OCI-M2 (cell line): ENCODE results near the gene TLL2.

Experiments used
- DNase-seq: peaks from one replicate; lab custom pipeline; 2025; ENCODE audit not compliant: unreplicated experiment; lab: John Stamatoyannopoulos, UW

TLL2 gene

DNA sequence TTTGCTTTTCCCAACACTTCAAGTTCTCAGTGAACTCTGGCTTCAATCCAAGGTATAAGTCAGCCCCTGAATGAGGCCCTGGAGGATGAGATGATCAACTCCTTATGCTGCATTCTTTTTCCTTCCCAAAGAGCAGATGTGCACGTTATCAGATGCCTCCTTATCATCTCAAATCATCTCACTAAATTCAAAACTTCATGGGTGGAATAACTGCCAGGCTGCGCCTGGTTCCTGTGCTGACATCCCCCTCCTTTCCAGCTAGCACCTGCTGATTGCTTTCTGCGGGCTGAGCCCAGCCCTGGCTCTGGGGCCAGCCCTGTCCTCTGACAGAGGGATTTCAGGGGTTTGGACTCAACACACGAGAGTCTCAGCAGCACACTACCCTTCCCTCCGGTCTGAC is 44.9 kb downstream of the TLL2 start:
- no peak for DNase-seq

DNA sequence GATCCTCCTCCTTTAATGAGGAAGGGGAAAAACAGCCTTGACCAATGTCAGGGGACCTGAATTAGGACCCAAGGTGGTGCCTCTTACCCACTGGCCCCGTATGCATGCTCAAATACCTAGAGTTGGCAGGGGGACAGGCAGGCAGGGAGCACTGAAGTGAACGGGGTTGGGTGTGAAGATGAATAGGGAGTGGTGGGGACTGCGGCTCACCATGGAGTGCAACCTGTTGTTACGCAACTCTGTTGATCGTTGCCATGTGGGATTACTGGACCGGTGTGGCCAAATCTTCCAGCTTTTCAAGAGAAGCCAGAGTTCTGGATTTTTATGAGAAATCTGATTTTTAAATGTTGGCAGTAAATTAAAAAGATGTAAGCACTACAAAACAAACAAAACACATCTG is 48.1 kb downstream of the TLL2 start:
- no peak for DNase-seq

DNA sequence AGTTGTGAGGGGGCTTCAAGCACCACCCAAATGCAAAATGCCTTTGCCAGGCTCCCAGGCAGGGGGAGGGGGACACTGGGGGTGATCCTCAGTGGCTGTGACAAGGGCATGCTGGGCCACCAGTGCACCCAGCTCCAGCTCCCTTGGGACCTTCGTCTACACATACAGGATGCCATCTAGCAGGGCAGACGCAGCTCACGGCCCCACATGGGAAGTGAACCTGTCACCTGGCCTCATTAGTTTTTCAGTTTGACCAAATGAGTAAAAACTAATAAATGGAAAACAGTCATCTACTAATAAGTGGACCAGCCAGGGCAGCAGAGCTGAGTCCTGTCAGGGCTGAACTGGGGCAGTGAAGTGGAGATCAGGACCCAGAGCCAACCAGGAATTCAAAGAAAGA is 50.2 kb downstream of the TLL2 start:
- no peak for DNase-seq

DNA sequence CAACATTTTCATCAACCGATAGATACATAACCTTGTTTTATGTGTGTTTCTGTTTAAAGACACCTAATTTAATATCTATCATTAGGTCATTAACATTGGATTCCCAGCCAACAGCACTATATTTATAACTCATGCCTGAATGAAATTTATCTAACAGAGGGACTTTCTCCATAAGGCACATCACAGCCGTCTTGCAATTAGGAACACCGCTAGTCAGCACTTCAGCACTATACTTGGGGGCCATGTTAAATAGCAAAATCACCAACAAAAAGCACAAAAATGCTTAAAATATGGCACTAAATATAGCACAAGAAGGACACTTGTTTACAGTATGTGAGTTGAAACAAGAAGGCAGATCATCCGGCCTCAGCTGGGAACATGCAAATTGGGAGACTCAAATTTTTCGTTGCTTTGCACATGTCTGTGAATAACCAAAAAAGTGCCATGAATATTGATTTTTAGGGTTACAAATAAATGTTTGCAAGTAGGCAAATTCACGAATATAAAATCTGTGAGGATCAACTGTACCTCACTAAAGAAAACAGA is 51.0 kb downstream of the TLL2 start:
- no peak for DNase-seq

DNA sequence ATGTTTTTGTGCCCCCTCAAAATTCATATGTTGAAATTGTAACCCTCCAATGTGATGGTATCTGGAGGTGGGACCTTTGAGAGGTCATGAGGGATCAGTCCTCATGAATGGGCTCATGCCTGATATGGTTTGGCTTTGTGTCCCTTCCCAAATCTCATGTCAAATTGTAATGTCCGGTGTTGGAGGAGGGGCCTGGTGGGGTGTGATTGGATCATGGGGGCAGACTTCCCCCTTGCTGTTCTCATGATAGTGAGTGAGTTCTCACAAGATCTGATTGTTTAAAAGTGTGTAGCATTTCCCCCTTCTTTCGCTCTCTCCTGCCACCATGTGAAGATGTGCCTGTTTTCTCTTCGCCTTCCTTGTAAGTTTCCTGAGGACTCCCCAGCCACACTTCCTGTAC is 53.4 kb downstream of the TLL2 start:
- DNase-seq = no peak

DNA sequence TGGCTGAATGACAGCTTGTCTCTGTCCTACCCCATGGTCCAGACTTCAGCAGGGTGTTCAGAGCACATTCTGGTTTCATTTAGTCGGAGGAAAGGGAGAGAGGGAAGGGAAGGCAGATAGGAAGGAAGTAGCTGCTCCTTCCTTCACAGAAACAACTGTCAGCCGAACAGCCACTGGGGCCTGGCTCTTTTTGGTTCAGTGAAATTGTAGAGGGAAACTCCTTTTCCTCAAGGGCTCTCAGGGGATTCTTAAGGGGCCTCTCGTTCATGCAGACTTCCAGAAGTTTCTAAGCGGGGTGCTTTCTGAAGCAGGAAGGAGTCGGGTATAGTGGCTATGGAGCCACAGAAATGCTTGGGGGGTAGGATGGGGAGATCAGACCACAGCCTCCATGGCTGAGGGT is 56.4 kb downstream of the TLL2 start:
- no peak for DNase-seq

DNA sequence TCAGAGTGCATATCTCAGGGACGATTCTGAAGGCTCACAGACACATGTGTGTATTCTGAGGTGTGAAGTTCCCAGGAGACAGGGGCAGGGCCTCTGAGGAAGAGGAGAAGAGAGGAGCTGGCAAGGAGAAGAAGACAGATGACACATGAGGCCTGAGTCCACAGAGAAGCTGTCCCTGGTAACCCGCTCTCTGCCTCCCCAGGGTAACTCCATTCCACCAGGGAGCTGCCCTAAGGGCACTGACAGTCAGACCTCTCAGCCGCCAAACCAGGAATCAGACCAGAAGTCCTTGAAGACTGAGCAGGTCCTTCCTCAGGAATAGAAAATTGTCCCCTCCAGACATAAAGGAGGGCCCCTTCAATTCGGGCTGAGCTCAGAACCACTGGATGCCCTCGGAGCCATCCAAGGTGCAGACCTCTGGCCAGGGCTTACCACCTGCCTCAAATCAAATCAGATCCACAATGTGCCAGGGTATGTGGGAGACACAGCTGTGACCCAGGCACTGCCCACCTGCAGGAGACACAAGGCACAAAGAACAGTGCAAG is 57.4 kb downstream of the TLL2 start:
- no peak for DNase-seq

DNA sequence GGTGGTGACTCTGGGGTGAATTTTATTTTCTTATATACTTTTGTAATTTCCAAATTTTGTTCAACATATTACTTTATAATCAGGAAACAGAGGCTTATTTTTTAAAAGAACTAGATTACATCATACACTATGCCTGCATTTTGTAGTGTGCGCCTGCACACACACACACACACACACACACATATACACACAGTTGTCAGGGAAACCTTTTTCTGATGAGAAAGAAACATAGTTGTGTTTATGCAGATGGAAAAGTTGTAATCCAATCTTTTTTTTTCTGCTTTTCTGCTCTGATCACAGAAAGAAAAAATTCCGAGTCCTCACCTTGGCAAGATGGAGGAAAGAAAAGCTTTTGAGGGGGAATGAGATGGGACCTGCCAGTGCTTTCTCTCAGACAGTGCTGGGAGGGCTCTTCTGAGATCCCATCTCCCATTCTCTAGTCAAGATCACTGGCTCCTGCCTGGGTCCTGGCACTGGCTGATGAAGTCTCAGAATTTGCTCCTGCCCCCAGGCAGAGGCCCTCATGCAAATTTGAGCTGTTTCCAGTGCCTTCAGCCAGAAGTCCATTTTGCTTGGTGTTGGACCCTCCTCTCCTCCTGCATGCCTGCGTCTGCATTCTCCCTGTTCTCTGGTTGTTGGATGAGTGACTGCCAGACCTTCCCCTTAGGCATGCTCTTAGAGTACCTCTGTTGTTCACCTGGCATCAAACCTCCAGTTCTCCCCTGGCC is 59.7 kb downstream of the TLL2 start:
- no peak for DNase-seq

DNA sequence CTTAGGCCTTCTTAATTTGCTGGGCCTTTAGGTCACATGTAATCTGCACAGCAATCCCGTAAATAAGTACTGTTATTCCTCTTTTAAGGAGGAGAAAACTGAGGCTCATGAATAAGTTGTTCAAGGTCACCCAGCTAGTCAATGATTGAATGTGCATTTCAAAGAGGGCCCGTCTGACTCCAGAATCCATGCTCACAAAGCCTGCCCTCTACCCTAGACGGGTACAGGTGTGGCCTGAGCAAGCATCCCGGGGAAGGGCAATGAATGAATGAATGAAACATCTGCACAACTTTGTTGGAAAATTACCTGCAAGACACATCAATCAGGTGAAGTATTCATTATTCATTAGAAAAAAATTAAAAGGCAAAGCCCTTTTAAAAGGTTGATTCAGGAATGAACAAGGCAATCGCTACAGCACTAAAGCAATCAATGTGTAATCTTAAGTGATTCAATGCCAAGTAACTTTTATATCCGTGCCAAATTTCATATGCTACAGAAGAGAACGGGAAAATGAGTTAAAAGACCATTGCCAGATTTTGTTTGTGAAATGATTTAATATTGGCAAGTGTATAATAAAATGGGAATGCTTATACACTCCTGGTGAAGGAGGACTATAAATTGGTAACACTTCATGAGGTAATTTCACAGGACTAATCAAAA is 61.1 kb downstream of the TLL2 start:
- no peak for DNase-seq

DNA sequence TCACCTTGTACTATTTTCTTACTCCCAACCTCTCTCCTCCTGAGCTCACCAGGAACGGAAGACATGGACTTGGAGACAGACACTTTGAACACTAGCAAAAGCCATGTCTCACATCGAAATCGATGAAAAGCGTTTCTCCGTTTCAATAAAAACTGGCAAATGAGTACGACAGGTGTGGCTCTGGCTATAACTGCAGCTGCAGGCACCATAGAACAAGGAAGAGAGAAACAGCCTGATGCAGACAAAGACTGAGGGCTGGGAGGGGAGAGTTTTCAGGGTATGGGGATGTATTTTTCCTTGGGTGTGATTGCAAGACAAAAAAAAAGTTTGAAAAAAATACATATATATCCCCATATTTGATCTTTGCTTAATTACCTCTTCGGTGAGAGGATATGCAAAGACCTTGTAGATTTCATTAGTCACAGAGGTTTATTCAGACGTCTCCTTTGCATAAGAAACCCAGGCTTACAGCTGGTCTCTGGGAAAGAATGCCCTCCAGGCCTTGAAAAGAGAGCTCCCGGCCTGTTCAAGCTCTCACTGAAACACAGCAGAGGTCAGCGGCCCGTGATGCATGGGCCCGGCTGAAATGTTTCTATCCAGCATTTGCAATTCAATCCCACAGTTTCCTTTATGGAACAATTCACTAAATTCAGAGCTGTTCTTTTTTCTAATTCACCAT is 63.1 kb downstream of the TLL2 start:
- no peak for DNase-seq

DNA sequence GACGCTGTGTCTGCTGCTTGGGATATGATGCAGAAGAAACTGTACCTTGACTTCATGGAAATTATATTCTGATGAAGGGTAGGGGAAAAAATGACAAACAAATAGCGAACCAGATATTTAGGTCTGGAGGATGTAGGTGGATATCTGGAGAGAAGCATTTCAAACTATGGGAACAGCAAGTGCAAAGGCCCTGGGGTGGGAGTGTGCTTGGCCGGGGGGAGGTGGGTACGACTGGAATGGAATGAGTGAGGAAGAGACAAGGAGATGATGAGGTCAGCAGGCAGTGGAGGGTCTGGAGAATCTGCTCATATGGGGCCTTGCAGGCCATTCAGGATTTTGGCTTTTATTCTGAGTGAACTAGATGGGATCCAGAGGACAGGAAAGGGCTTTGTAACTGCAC is 65.2 kb downstream of the TLL2 start:
- no peak for DNase-seq

DNA sequence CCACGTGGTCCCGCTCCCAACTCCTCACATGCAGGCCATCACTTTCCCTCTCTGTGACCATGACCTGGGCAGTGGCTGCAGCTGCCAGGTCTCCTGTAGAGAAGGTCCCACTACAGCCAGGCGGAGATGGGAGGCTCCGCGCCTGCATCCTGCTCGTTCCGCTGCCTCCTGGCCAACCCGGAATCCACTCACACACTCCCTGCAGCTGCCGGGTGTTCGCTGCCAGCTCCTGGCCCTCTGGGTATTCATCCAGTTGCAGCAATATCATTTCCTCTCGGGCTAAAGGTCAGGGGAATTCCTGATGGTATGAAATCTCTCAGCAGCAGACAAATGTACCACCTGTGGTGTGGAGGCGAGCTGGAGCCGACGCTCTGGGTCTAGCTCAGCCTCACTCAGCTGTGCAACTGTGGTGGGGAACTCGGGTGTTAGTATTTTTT is 65.7 kb downstream of the TLL2 start:
- DNase-seq = no peak

DNA sequence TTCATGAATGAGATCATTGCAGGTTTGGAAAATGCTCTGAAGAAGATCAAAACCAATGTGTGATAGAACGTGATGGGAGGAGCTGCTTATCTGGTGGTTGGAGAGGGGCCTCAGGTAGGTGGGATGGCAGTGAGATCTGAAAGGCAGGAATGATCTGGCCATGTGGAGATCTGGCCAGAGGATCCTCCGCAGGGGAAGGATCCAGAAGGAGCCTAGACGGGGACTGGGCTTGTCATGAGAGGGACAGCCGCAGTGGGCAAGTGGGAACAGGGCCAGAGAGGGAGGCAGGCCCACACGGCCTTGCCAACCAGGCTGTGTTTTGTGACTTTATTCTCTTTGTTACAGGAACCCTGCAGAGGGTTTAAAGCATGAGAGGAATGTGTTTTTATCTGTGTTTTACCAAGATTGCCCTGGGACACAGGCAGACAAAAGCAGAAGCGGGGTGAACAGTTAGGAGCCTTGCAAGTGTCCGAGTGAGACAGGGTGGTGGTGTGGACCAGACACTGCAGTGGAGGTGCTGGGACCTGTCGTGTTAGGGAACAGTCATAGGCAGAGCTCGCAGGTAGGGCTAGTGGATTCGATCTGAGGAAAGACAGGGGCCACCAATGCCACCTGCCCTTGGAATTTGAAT is 66.6 kb downstream of the TLL2 start:
- no peak for DNase-seq

DNA sequence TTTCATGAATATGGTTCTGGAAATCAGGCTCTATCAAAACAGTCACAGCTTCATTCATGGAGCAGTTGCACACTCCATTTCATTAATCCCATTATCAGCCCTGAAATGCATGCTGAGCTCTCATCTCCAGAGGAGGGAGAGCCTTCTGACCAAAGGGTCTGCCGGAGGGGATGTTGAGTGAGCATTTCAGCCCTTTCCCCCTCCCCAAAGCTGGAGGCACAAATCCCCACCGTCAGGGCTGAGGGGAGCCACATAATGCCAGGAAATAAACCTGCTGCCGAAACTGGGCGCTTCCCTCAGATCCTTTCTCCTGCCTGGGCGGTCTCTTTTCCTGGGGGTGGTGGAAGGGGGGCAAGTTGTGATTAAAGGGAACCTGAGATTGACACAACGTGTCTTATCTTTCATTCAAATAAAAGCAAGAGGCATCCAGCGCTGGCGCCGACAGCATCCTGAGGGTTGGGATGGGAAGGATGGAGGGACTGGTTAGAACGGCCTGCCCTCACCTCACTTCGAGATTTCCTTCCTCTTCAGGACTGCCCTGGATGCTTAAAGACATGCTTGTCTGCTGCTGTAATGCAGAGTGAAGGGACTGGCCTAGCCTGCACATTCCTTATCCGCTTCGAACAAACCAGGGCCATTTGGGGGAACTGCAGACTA is 71.6 kb downstream of the TLL2 start:
- no peak for DNase-seq

DNA sequence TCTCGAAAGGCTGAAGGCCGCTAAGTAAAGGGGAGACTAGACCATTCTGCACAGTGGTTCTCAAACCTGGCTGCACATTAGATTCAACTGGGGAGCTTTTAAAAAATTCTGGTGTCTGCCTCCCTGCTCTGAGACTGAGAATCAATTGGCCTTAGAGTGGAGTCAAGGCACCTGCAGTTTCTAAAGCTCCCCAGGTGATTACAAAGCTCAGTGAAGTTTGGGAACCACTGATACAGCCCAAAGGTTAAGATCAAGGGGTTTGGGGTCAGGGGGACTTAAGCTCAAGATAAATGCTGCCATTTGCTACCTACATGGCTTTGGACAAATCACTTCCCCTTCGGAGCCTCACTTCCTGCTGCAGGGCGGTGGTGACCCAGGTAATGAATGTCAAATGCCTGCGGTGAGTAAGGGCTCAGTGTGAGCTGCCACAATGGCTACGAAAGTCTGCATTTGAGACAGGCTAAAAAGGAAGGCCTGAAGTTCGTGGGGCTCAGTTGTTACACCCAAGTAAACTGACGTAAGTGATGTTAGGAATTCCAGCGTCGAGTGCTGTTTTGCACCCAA is 72.3 kb downstream of the TLL2 start:
- DNase-seq = no peak

DNA sequence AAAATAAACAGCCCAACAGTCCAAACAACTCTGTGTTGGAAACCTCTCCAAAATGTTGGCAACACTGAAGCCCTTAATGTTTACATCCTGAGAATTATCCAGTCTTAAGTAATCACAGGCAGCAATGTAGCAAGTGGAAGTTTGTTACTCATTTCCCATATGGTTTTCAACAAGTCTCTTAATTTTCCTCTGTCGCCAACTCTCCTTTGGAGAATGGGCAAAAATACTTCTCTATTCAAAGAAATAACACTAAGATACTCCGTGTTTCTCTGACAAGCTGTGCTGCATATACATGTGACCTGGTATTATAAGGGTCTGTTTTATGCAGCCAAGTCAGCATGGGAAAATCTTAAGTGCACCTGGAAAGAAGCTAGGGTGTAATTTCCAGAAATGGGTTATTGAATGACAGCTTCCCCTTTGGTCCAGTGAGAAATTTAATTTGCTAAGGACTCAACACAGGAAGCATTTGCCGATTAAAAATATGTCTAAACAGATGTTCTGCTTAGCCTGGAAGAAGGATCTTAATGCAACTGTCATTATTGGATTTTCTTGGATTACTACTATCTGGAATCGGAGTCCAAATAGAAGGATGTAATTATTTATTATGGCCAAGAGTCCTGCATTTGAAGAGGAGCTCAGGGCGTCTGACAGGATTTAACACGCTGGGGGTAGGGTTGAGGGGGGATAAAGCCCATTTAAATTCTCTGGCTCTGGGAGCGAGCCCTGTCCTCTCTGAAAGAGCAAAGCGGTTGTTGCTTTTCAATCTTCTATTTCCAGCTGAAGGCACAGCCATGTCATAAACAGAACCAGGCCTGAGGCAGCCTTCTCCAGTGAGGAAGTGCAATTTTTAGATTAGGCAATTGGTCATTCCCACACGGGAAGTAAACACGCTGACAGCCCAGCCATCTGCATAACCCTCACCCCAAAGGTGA is 73.1 kb downstream of the TLL2 start:
- DNase-seq = no peak

DNA sequence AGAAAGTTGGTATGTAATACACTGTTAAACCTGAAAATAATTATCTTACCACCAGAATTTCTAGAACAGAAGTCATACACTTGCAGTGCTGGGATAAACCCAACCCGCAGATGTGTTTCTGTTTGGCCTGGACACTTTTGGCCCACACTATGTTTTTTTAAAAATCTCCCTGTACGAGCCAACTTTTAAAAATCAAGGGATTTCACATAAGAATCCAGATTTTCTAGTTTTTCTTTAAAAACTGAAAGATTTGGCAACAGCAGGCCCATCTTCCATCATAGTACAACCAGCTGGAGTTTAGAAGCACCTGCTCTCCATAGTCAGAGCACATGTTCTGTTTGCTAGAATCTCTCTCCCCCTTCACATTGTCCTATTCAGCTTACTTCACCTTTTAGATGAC is 74.0 kb downstream of the TLL2 start:
- DNase-seq = no peak

DNA sequence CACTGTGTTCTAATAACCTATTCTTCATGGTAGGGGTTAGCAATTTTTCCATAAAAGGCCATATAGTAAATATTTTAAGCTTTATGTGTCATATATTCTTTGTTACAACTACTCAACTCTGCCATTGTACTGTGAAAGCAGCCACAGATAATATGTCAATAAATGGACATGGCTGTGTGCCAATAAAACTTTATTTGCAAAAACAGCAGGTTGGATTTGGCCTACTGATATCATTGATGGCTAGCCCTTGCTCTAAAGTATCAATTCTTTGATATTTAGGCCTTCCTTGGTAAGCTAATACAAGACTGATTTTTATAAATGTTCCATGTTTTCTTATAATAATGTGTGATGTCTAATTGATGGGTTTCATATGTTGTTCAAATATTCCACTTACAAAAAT is 77.7 kb downstream of the TLL2 start:
- no peak for DNase-seq

DNA sequence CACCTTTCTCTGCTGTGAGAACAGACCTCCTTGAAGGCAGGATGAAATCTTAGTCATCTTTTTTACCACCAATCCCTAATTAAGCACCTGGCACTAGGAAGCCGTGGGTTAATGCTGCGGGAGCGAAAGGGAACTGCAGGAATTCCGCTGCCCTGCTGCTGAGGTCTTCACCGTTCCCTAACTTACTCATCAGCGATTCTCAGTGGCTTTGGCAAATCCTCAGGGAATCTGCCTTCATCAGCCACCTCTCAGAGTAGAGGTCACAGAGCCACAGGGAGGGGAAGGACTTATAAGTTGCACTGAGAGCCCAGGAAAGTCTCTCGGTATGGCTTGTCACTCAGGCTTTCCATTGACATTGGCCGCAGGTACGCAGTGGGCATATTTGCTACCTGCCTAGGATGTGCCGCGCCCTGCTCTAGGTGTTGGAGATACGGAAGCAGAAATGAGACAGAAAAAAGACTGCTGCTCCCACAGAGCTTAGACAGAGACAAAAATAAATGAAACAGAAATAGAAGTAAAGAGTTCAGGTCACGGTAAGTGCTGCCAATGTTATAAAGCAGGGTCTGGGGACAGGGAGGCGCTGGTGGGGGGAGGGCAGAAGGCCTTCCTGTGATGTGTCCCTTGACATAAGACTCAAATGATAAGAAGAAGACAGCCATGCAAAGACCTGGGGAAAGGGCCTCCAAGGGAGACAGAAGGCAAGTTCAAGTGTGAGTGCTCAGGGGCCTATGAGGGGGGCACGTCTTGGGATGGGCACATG is 82.3 kb downstream of the TLL2 start:
- no peak for DNase-seq
